NCI-H1417 treated with DMSO at 0.1 percent for 48 hours (cell line): ENCODE measurements around the gene LCN12.

Source experiments
- DNase-seq: peaks from one replicate; lab custom pipeline; 2025; lab: John Stamatoyannopoulos, UW

The LCN12 gene

DNA sequence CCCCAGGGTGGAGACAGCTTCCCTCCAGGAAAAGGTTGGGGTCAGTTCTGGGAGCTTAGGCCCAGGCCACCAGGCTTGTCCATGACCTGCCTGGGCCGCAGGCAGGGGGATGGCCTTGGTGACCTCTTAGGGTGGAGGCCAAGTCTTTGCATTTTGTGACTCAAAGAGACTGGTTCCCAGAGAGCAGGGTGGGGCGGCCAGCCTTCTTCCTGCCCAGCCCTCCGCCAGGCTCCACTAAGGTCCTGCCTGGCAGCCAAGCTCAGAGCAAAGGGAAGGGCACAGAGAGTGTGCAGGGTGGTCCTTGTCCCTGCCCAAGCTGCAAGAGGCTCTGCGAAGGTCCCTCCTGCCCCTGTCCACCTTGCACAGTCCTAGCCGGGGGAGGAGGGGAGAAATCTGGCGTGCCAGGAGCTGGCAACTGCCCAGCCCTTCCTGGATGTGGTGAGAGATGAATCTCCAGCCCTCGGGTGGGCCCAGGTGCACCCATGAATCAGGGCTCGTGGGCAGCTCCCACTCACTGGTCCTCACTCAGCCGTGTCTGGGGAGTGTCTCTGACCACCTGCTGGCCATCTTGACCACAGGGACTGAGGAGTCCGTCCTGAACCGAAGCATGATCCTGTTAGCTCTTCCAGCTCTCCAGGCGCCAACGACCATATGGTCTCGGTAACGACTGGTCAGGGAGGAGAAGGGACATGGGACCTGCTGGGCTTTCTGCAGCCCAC is 22.9 kb downstream of the LCN12 start:
- DNase-seq = no peak

DNA sequence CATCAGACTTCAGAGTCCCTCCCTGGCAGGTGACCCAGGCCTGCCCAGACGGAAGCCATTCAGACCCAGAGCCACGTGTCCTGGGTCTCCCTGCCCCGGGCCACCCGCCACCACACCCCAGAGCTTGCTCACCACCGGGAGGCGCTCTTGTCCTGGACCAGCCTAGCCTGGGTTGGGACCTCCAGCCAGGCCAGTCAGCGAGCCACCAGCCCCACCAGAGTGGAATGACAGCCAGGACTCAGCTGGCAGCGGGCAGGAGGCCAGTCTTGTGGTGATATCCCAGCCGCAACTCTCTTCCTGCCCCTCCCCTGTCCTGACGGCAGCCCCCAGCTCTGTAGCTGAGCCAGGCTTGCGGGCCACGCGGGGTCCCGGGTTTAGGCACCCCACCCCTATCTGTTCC is 23.6 kb downstream of the LCN12 start:
- no peak for DNase-seq

DNA sequence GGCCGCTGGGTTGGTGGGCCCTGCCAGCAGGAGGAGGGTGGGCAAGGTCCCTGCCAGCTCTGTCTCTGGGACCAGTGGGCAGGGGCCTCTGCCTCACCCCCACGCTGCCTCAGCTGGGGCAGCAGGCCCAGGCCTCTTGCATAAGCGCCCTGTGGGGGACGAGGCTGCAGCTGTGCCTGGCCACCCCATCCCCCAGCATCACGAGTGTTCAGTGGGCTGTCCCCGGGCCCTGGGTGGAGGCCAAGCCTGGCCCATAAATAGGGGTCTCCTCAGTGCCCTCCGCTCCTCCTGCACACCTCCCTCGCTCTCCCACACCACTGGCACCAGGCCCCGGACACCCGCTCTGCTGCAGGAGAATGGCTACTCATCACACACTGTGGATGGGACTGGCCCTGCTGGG is 25.1 kb downstream of the LCN12 start, which contains the start of gene PTGDS:
Gene PTGDS (plus strand): TSS at position 282 of the 400 bp plus-strand sequence. CDS start 75 bp downstream, at position 357.
- no peak for DNase-seq

GRCh38 chr9:136977649-136978072 is 25.6 kb downstream of the LCN12 start:
- DNase-seq = no peak

DNA sequence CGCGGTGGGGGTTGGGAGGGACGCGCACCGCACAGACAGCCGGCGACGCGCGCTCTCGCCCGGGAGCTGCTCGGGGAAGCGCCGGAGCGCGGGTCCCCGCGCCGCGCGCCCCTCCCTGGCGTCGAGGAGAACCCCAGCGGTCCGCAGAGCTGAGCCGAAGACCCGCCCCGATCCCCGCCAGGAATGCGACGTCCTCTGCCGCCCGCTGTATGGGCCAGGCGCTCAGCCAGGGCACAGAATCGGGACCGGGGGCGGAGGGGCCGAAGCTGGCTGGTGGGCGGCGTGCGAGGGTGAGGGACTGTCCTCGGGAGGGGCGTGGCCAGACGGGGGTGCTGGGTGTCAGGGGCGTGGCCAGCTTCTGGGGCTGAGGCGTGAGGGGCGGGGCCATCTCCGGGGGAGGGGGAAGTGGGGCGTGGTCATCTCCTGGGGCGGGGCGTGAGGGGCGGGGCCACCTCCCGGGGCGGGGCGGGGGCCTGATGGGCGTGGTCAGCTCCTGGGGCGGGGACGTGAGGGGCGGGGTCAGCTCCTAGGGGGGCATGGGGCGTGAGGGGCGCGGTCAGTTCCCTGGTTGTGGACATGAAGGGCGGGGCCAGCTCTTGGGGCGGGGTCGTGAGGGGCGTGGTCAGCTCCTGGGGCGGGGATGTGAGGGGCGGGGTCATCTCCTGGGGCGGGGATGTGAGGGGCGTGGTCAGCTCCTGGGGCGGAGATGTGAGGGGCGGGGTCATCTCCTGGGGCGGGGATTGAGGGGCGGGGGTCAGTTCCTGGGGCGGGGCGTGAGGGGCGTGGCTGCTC is 26.2 kb downstream of the LCN12 start:
- no peak for DNase-seq

- no peak for DNase-seq
Observed at GRCh38 chr9:136978865-136979544, 26.9 kb downstream of the LCN12 start.

GRCh38 chr9:136979769-136980587 is 27.9 kb downstream of the LCN12 start:
- no peak for DNase-seq

- no peak for DNase-seq
Observed at GRCh38 chr9:136980669-136981478, 28.8 kb downstream of the LCN12 start.

GRCh38 chr9:136981588-136982231 is 29.6 kb downstream of the LCN12 start:
- DNase-seq = no peak

- DNase-seq = no peak
Observed at GRCh38 chr9:136982232-136983051, 30.4 kb downstream of the LCN12 start, which contains the start of gene LCNL1. Gene LCNL1 (plus strand): TSS chr9:136982993. CDS start chr9:136983587, 594 bp downstream.

DNA sequence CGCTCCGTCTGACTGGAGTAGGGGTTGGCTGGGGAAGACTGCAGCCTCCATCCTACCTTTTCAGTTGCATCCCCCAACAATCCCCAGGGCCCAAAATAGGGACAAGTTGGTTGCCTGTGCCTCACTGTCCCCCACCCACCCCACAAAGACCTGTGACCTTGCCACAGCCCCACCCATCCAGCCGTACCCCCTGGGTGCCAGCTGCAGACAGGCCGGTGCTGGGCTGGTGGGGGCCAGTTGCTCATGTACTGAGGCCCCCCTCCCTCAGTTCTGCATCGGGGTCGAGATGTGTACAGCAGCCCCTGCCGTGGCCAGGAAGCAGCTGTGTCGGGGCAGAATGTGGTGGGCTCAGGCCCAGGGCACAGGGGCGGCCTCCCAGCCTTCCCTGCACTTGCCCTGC is 31.1 kb downstream of the LCN12 start:
- DNase-seq = no peak

GRCh38 chr9:136983656-136984314 is 31.7 kb downstream of the LCN12 start:
- no peak for DNase-seq

DNA sequence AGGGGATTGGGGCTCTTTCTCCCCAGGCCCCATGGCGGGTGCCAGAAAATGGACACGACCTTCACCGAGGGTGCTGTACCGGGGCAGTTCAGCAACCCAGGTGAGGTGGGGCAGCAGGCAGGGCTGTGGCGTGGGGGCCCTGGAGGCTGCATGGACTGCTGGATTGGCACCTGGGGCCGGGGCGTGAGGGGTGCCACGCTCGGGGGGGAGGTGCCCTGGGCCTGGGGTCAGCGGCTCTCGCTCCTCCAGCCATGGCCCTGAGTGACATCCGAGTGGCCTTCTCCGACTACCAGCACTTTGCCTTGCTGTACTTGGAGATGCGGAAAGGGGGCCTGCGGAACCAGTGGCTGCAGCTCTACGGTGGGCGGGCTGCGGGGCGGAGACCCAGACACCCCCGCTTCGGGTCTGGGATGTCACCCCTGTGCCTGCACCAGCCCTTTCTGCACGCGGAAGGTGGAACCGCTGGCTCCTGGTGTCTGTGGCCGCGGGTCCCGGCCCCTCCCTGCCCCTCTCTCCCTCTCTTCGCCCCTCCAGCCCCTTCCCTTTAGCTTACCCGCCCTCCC is 32.5 kb downstream of the LCN12 start:
- DNase-seq = no peak

DNA sequence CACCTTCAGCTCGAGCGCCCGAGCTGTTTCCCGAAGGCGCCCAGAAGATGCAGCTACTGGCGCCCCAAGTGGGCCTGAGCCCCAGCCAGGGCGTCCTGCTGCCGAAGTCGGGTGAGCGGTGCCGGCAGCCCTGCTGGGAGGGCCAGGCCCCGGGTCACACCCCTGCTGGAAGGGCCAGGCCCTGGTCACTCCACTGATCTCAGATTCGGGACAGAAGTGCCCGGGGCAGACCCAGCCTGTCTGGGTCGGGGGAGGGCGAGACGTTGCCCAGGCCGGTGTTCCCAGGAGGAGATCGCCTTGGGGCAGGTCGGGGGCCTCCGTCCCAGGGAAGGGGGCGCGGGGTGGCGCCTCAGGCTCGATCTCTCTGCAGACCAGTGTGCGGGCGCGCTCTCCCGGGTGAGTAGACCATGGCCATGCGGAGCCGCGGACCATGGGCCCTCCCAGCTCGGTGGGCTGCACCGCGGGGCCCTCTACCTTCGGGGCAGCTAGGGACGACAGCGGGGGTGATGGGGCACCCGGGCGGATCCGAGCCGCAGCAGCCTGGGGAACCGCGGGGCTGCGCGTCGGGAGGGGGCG is 33.0 kb downstream of the LCN12 start:
- no peak for DNase-seq

DNA sequence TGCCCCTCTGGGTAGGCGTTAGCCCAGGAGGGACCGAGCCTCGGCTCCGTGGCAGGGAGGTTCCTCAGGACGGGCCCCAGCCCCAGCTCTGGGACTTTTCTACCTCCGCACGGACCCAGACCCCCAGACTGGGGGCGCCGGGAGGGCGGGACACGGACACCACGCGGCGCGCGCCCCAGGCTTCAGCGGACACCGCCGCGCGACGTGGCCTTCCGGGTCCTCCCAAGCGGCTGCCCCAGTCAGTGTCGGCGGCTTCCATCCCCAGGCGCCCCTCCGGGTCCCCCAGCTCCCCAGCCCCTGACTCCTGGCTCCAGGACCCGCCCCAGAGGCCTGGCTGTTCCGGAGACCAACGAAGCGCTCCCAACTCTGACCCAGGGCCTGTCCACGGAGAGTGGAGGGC is 33.8 kb downstream of the LCN12 start:
- DNase-seq = no peak

- DNase-seq = no peak
Observed at GRCh38 chr9:136988872-136989271, 36.8 kb downstream of the LCN12 start.

GRCh38 chr9:136990242-136990911 is 38.3 kb downstream of the LCN12 start:
- DNase-seq = no peak
